Ovary (tissue), 3 donors: ENCODE measurements around the gene CCDC32.
"Not testable (repeated sequence)": the region's sequence is repeated elsewhere in the genome, so short reads cannot be mapped to it uniquely, and the experiment has no call there.

Source experiments
- CTCF ChIP-seq, 3 donors: fragments of 450-650 bp in 2 of 3; fragments of 200-600 bp in 1 of 3; IDR thresholded peaks; one replicate each; pipeline versions ENCODE4 v1.5.1 to v1.8.0; 2016 to 2022; ENCODE audit warnings: antibody characterized with exemption in 3 of 3, mild to moderate bottlenecking in 1 of 3
- EP300 ChIP-seq: sonication (generic); formaldehyde crosslinking; IDR thresholded peaks from one replicate; pipeline ENCODE4 v1.6.1; 2017; ENCODE audit warnings: antibody characterized with exemption
- POLR2A ChIP-seq: fragments of 450-650 bp; IDR thresholded peaks from one replicate; pipeline ENCODE4 v1.6.1; 2017; ENCODE audit warnings: antibody characterized with exemption, mild to moderate bottlenecking, moderate library complexity
- donor health status: DM: no; HTN: no; CAD: no.

GRCh38 chr15:40576914-40577313 is 12.1 kb upstream of the CCDC32 start:
- not testable (repeated sequence) for TF ChIP-seq POLR2A; CTCF (IDR thresholded peaks at IDR 0.05); EP300
